Activated CD4-positive, alpha-beta T cell treated with anti-CD3 and anti-CD28 coated beads, Interleukin-2, Interleukin-6, amounts not matched to agents 100 ng/mL and 50 ng/mL, durations not matched to agents 16 hours and 8 hours (primary cell): ENCODE results near the gene LGALS16.
"Not testable (repeated sequence)": the region's sequence is repeated elsewhere in the genome, so short reads cannot be mapped to it uniquely, and the experiment has no call there.

ENCODE experiments used
- DNase-seq: peaks from one replicate; pipeline ENCODE4 v3.0.0-alpha.2; 2020

Gene LGALS16

DNA sequence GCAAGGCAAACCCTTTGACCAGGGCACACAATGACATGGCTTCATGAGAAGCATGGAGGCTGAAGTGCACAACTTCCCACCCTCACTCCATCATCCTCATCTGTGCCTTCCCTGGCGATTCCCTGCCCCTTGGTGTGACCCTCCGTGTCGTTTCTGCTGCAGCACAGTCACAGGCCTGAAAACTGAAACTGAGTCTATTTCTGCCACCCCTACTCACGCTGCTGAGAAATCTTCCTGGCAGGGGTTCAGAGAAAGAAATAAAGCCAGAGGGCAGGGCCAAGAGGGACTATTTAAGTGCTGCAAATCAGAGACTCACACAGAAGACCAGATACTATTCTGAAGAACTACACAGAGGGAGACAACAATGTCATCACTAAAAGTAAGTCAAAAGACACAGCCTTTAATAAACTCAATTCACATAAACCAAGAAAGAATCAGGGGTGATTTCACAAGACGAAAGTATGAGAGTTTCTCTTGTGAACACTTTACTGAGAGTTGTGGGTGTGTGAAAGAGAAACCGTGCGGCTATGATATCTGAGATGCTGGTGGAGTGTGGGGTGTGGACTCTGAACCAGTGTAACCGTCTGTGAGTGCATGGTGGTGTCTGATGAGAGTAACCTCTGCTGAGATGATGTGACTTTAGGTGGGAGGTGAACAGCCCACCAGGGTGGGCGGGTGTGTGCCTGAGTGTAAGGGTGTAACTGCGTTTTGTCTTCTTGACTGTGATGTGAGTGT, 23.5 kb downstream of the LGALS16 start:
- peak; percentile 79 for DNase-seq

DNA sequence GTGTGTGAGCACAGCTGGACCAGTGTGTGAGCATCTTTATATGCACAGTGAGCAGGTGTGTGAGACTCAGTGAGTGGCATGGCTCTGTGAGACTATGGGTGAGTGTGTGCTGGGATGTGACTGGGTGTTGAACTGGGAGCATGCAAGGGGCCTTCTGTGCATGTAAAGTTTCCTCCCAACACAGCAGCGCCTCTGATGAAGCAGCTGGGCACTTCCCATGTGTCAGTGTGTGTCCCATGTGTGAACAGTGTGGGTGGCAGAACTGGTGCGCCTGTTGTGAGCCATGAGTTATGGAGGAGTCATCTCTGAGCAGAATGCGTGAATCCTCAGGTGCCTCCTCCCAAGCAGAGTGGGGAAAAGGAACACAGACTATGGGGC, 24.1 kb downstream of the LGALS16 start:
- DNase-seq = peak; percentile 42

DNA sequence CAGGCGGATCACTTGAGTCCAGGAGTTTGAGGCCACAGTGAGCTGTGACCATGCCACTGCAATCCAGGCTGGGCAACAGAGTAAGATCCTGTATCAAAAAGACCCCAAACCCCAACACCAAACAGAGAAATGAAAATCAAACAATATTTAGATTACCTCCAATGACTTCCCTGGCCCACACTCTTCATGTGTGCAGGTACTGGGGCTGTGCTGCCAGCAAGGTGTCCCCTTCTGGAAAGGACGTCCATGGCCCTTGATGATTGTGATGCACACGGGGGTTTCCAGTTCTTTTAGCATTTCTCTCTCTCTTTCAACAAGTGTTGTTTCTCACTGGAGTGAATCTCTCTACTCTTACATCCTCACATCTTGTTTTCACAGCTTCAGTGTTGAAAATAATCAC, 24.9 kb downstream of the LGALS16 start:
- DNase-seq = no peak

DNA sequence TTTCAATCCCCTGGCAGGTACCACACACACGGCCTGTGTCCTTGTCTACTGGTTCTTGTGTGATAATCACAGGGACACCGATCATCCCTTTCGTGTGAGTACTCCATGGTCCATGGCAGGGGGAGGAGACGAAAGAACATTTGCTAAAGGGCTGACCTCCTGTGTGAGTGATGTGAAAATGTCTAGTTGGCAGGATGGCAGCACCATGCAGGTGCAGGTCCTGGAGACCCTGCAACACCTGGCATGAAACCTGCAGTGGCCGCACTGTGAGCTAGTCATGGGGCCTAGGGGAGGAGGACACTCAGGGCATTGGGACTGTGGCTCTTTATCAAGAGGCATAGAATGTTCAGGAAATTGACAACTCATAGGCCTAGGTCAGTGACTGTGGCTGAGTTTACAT, 25.7 kb downstream of the LGALS16 start:
- DNase-seq = no peak

DNA sequence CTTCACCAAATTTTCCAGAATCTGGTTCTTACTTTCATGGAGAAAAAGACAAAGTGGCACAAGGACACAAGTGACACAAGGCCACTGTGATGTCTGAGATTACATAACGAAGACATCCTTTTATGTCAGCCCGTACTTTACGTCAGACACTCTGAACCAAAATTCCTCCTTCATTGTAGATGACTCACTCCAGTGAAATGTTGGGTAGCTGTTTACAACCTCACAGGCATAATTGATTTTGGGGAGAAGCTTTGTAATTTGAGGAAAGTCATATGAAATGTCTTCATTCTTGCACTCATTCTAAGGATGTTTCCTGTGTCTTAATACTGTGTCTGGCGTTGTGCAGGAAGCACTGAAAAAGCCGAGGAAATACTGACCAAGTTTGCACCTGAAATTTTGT, 28.6 kb downstream of the LGALS16 start:
- no peak for DNase-seq

DNA sequence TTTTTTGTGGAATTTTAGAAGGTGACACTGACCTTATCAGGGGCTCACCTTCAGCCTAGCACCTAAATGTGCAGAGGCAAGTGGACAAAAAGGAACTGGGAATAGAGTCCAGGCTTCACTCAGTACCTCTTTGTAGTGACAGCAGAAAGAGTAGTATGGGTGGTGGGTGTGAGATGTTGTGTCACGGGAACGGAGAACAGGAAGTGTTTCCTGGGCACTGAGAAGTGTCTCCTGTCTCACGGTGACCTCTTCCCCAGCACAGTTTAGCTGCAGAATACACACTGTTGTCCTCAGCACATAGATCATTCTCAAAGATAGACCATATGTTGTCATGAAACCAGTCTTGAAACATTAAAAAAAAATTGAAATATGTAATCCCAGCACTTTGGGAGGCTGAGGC, 31.0 kb downstream of the LGALS16 start:
- DNase-seq = no peak

DNA sequence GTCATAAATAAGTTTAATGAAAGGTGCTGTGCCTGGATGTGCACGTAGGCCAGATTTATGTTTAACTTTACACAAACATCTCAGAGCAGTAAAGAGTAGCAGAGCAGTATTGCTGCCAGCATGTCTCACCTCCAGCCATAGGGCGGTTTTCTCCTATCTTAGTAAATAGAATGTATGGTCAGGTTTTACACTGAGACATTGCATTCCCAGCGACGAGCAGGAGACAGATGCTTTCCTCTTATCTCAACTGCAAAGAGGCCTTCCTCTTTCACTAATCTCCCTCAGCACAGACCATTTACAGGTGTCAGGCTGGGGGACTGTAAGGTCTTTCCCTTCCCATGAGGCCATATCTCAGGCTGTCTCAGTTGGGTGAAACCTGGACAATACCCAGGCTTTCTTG, 32.9 kb downstream of the LGALS16 start:
- DNase-seq = not testable (repeated sequence)

DNA sequence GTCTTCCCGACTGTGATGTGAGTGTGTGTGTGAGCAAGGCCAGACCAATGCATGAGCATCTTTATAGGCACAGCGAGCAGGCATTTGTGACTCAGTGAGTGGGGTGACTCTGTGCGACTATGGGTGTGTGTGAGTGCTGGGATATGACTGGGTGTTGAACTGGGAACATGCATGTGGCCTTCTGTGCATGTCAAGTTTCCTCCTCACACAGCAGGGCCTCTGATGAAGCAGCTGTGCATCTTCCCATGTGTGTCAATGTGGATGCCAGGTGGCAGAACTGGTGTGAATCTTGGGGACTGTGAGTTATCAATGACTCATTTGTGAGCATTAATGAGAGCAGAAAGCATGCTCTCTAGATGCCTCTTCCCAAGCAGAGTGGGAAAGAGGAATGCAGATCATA, 36.5 kb downstream of the LGALS16 start:
- DNase-seq = no peak

DNA sequence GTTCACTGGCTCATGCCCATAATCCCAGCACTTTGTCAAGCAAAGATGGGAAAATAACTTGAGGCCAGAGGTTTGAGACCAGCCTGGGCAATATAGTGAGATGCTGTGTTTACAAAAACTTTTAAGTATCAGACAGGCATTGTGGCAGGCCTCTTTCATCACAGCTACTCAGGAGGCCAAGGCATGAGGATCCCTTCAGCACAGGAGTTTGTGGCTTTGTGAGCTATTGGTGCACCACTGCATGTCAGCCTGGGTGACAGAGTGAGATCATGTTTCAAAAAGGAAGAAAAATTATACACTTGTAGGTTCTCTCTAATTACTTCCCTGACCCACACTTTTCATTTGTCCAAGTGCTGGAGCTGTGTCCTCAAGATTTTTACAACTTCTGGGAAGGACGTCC, 37.1 kb downstream of the LGALS16 start:
- DNase-seq = no peak

DNA sequence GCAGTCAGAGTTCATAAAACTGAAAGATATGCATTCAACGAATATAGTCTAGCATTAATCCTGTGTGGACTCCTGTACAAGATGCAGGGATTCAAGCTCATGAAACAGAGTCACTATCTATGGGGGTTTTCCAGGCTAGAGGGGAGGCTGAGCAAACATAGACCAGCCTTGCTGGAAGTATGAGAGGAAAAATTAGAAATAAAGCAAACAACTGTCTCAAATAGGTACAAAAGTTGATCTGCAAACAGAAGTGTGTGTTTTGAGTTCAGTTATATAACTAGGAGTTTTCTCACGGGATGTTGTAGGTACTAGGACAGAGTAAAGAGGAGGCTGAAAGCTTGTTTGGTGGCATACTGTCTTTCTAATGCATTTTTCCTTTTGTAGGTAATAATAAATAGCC, 40.0 kb downstream of the LGALS16 start:
- DNase-seq = no peak

DNA sequence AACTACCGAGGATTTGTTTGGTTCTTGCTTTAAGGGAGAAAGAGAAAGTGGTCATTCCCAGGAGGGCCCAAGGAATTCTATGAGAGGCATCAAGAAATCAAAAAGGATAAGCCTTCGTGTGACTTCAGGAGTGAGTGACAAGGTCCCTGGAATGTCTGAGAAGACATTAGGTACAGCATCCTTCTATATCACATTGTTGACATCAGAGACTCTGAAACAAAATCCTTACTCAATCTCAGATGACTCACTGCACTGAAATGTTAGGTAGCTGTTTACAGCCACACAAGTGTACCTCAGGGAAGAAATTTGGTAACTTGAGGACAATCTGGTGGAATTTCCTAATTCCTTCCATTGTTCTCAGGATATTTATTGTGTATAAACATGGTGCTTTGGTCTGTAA, 40.7 kb downstream of the LGALS16 start:
- no peak for DNase-seq

DNA sequence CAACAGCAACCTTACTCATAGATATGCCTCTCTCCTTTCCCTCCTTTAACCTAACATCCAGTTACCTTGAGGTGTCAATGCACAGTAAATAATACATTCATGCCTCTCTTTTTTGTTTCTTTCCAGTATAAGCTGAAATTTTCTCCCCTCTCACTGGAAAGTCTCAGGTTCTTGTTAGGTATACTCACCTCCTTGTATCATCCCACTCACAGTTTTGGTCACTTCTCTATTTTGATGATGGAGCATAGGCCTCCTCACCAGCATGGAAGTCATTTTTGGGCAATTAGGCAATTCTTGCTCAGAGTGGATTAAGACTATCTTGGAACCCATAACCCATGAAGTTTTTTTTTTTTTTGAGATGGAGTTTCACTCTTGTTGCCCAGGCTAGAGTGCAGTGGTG, 42.8 kb downstream of the LGALS16 start:
- DNase-seq = no peak

DNA sequence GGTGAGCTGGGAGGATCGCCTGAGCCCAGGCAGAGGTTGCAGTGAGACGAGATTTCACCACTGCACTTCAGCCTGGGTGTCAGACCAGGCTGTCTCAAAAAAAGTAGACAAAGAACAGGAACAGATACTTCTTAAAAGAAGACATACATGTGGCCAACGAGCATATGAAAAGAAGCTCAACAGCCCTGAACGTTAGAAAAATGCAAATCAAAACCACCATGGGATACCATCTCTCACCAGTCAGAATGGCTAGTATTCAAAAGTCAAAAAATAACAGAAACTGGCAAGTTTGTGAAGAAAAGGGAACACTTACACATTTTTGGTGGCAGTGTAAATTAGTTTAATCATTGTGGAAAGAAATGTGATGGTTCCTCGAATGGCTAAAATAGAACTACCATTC, 45.6 kb downstream of the LGALS16 start:
- no peak for DNase-seq

DNA sequence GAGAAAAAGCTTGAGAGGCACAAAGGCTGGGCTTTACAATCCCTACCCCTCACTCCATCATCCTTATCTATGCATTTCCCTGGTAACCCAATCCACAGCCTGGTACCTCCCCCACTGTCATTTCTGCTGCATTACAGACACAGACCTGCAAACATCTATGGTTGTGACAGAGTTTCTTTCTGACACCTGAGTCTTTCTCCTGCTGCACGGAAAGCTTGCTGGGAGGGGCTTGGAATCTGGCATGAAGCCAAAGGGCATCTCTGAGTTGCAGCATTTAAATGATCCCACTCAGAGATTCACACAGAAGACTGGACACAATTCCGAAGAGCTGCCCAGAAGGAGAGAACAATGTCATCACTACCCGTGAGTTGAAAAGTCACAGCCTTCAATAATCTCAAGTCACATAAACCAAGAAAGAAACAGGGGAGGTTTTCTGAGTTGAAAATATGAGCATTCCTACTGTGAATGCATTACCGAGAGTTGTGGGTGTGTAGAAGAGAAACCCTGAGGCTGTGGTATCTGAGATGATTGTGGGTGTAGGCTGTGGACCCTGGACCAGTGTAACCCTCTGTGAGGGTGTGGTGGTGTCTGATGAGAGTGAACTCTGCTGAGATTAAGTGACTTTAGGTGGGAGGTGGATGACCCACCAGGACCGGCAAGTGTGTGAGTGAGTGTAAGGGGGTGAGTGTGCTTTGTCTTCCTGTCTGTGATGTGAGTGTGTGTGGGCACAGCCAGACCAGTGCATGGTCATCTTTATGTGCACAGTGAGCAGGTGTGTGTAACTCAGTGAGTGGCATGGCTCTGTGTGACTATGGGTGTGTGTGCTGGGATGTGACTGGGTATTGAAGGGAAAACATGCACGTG, 48.7 kb downstream of the LGALS16 start, which contains the start of gene LGALS14:
TSS of gene LGALS14 (plus strand) at position 301 of the 864 bp plus-strand sequence. CDS start at position 349, 48 bp downstream.
- no peak for DNase-seq

DNA sequence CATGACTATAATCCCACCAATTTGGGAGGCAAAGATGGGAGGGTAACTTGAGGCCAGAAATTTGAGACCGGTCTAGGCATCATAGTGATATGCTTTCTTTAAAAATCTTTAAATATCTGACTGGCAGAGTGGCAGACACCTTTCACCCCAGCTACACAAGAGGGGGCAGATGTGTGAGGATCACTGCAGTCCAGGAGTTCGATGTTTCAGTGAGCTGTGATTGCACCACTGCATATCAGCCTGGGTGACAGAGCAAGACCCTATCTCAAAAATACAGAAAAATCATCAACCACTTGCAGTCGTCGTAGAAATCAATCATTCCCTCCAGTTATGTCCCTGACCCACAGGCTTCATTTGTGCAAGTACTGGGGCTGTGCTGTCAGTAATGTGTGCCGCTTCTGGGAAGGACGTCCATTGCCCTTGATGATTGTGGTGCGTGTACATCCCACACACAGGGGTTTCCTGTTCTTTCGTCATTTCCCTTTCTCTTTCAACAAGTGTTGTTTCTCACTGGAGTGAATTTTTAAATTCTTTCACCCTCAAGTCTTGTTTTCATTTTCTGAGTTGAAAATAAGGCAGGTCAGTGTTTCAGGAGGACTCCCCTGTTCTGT, 50.0 kb downstream of the LGALS16 start:
- peak; percentile 36 for DNase-seq

DNA sequence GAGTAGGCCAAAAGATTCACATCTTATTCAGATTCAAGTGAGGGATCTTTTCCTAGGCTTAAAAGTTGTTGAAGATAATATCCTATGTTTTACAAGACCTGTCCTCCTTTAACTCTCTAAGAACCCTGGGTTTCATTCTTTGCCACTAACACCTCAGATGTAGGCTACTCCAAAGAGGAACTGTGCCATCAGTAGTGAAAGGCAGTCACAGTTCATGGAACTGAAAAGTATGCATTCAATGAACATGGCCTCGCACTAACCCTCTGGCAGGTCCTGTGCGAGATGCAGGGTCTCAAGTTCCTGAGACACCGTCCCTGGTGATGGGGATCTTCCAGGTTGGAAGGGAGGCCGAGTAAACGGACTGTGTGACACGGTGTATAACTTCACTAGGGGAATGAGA, 52.9 kb downstream of the LGALS16 start:
- DNase-seq = no peak

DNA sequence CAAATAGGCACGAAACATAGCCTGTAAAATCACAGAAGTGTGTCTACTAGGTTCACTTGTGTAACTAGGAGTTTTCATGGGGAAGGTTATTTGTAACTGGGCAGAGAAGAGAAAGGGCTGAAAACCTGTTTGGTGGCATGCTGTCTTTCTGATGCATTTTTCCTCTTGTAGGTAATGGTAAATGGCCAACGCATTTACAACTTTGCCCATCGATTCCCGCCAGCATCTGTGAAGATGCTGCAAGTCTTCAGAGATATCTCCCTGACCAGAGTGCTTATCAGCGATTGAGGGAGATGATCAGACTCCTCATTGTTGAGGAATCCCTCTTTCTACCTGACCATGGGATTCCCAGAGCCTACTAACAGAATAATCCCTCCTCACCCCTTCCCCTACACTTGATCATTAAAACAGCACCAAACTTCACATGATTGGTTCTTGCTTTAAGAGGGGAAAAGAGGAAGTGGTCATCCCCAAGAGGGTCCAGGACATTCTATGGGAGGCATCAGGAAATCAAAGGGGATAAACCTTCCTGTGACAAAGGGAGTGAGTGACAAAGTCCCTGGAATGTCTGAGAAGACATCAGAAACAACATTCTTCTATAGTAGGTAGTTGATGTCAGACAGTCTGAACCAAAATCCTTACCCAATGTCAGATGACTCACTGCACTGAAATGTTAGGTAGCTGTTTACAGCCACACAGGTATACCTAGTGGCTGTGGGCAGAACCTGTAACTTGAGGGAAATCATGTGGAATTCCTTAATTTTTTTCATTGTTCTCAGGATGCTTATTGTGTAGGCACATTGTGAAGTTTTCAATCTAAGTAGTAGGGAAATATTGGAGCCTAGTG, 53.5 kb downstream of the LGALS16 start:
- DNase-seq = no peak
